Stomach (tissue), 4 donors: ENCODE data around the gene GNG14.

Experiments
- EP300 ChIP-seq: sonication (generic); formaldehyde crosslinking; IDR thresholded peaks from one replicate; pipeline ENCODE4 v1.6.1; 2017; ENCODE audit warnings: antibody characterized with exemption
- POLR2AphosphoS5 ChIP-seq, 3 donors: sonication (generic); formaldehyde crosslinking; IDR thresholded peaks; one replicate each; pipeline ENCODE4 v1.6.1; 2016; ENCODE audit warnings: antibody characterized with exemption in 3 of 3
- TF ChIP-seq, protein P1 (sequence below), 7 experiments: fragments of 450-650 bp in 4 of 7; fragments of 200-600 bp in 3 of 7; sonication (generic) in 3 of 7; IDR thresholded peaks; one replicate each; pipeline ENCODE4 v1.5.1; 2016 to 2019; ENCODE audit warnings: antibody characterized with exemption in 7 of 7, control low read depth in 2 of 7, mild to moderate bottlenecking in 1 of 7

DNA sequence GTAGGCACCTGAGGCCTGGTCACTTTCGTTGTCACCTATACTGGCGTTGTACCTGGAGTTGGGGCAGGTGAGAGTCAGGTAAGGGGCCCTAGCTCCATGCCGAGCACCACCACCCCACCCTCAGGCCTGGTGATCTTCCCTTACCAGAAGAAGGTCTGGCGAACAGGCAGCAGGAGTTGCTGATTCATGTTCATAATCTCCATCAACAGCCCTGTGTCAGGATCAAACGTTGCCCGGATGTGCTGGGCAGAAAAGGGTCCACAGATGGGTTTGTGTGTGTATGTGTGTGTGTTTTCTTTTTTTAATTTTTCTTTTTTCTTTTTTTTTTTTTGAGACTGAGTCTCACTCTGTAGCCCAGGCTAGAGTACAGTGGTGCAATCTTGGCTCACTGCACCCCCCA is 35.6 kb upstream of the GNG14 start:
- TF ChIP-seq POLR2AphosphoS5 (IDR thresholded peaks at IDR 0.05) (no peak), EP300 (no peak)
- TF ChIP-seq, protein P1, sequence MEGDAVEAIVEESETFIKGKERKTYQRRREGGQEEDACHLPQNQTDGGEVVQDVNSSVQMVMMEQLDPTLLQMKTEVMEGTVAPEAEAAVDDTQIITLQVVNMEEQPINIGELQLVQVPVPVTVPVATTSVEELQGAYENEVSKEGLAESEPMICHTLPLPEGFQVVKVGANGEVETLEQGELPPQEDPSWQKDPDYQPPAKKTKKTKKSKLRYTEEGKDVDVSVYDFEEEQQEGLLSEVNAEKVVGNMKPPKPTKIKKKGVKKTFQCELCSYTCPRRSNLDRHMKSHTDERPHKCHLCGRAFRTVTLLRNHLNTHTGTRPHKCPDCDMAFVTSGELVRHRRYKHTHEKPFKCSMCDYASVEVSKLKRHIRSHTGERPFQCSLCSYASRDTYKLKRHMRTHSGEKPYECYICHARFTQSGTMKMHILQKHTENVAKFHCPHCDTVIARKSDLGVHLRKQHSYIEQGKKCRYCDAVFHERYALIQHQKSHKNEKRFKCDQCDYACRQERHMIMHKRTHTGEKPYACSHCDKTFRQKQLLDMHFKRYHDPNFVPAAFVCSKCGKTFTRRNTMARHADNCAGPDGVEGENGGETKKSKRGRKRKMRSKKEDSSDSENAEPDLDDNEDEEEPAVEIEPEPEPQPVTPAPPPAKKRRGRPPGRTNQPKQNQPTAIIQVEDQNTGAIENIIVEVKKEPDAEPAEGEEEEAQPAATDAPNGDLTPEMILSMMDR (IDR thresholded peaks at IDR 0.05), result no peak
